ENCODE results near the gene LETM1. TPM values are rescaled to one million over a fixed set of nuclear protein-coding genes. Genes with fewer than 3 reads are reported as not detected.

The LETM1 gene
- total and polyA plus RNA-seq, 2 of the 13 experiments (the other 11 are each of a cell fraction or from before 2014, with no cell fraction given) = 9.7 to 41.6 TPM

- TF ChIP-seq ZNF432 (CRISPR knock-in tag; IDR thresholded peaks at IDR 0.05; ENCODE audit: borderline replicate concordance) (no peak), SALL1 (CRISPR knock-in tag; IDR thresholded peaks at IDR 0.05) (peak; percentile 73; the same call in 1 of the 2 replicates), CCAR2 (optimal IDR thresholded peaks at IDR 0.05; ENCODE audit: low read depth, low read length) (no peak), SKIL (CRISPR knock-in tag; IDR thresholded peaks at IDR 0.05; ENCODE audit: borderline replicate concordance) (peak; percentile 26), PRDM10 (CRISPR knock-in tag; IDR thresholded peaks at IDR 0.05; ENCODE audit: low read depth) (peak; percentile 34; the same call in 1 of the 2 replicates), SMC3 (IDR thresholded peaks at IDR 0.05; ENCODE audit: low read length) (no peak), ZNF709 (CRISPR knock-in tag; IDR thresholded peaks at IDR 0.05) (no peak), YY1 (IDR thresholded peaks at IDR 0.05; ENCODE audit: insufficient read depth, insufficient replicate concordance, low read depth, low read length) (peak; percentile 4), ZNF746 (CRISPR knock-in tag; IDR thresholded peaks at IDR 0.05) (peak; percentile 95), ZNF205 (CRISPR knock-in tag; IDR thresholded peaks at IDR 0.05) (no peak), HIC2 (CRISPR knock-in tag; IDR thresholded peaks at IDR 0.05; ENCODE audit: low read depth) (peak; percentile 93), PPARG (CRISPR knock-in tag; conservative IDR thresholded peaks at IDR 0.05) (peak; percentile 43; the same call in 1 of the 2 replicates), JUND (CRISPR knock-in tag; IDR thresholded peaks at IDR 0.05) (no peak), ZNF18 (CRISPR knock-in tag; IDR thresholded peaks at IDR 0.05; ENCODE audit: insufficient replicate concordance) (peak; percentile 19), FOSL1 (CRISPR knock-in tag; IDR thresholded peaks at IDR 0.05; ENCODE audit: borderline replicate concordance) (0 out of 2 replicates have a peak, but pooled peaks have one; percentile 60), ZNF839 (CRISPR knock-in tag; IDR thresholded peaks at IDR 0.05; ENCODE audit: borderline replicate concordance) (no peak), ZNF329 (CRISPR knock-in tag; IDR thresholded peaks at IDR 0.05; ENCODE audit: low read depth) (peak; percentile 27; the same call in 1 of the 2 replicates), FOXK1 (CRISPR knock-in tag; IDR thresholded peaks at IDR 0.05; ENCODE audit: borderline replicate concordance, low read depth) (0 out of 2 replicates have a peak, but pooled peaks have one; percentile 33)
Observed at GRCh38 chr4:1766106-1767060, 89.6 kb downstream of the LETM1 start (continued).
